Heart right ventricle (tissue), 16 donors: ENCODE results near the gene LRMDA. TPM values are rescaled to one million over a fixed set of nuclear protein-coding genes. Genes with fewer than 3 reads are reported as not detected.

Experiments used
- ATAC-seq, 8 donors: fragments of 200-7000 bp; cut with Tn5 transposase; one replicate each; pipeline ENCODE4 v1.9.1; 2020; ENCODE audit warnings: mild to moderate bottlenecking in 8 of 8, moderate library complexity in 8 of 8, moderate number of reproducible peaks in 1 of 8
- DNase-seq, 2 donors: peaks; one replicate each; pipeline ENCODE4 v3.0.0-alpha.2; 2020
- H3K27ac ChIP-seq, 10 donors: fragments of 200-600 bp; sonication (generic) in 2 of 10; one replicate each; pipeline versions ENCODE4 v1.5.0 to v1.8.0; 2020 to 2022; ENCODE audit warnings: mild to moderate bottlenecking in 3 of 10
- H3K27me3 ChIP-seq, 7 donors: fragments of 200-600 bp; one replicate each; pipeline ENCODE4 v1.8.0; 2021 to 2022; ENCODE audit warnings: mild to moderate bottlenecking in 2 of 7
- H3K36me3 ChIP-seq, 9 donors: fragments of 200-600 bp; sonication (generic) in 1 of 9; one replicate each; pipeline versions ENCODE4 v1.5.0 to v1.8.0; 2020 to 2022; ENCODE audit warnings: mild to moderate bottlenecking in 2 of 9
- H3K4me1 ChIP-seq, 9 donors: fragments of 200-600 bp; sonication (generic) in 1 of 9; one replicate each; pipeline versions ENCODE4 v1.5.0 to v1.8.0; 2020 to 2022; ENCODE audit warnings: mild to moderate bottlenecking in 4 of 9
- H3K4me3 ChIP-seq, 10 donors: fragments of 200-600 bp; sonication (generic) in 2 of 10; one replicate each; pipeline versions ENCODE4 v1.5.0 to v1.8.0; 2020 to 2022; ENCODE audit warnings: mild to moderate bottlenecking in 7 of 10, moderate library complexity in 2 of 10
- H3K9me3 ChIP-seq, 11 donors: fragments of 200-600 bp in 10 of 11; sonication (generic) in 2 of 11; one replicate each; pipeline versions ENCODE4 v1.5.0 to v1.8.0; 2013 to 2022; ENCODE audit warnings: mild to moderate bottlenecking in 2 of 11, control low read depth in 1 of 11, moderate library complexity in 1 of 11
- CTCF ChIP-seq, 9 donors: fragments of 200-600 bp; sonication (generic) in 2 of 9; IDR thresholded peaks; one replicate each; pipeline versions ENCODE4 v1.5.0 to v1.8.0; 2021 to 2022; ENCODE audit warnings: antibody characterized with exemption in 9 of 9, mild to moderate bottlenecking in 5 of 9, moderate library complexity in 1 of 9
- WGBS, 2 donors: extraction: QIAGEN DNeasy Blood & Tissue Kit; methylation state at CpG; one replicate each; pipeline ENCODE4 v1.1.7; 2013; ENCODE audit warnings: inconsistent platforms in 1 of 2; 5-methylcytosine and 5-hydroxymethylcytosine counted together
- intact Hi-C, 10 donors: fragments of 100-400 bp; cut with DNase I; formaldehyde crosslinking; loops; one replicate each; pipeline versions ENCODE4 v1.11.1 to v1.14.2; 2022
- polyA plus RNA-seq, 2 donors: library from polyadenylated mRNA; stranded (reverse); fragments of 200-250 nt; gene quantifications; one replicate each; pipeline ENCODE4 v1.2.3, GENCODE V29; 2013
- total RNA-seq, 10 donors: library from RNA; stranded (reverse); fragmentation: NEBNext Ultra II Directional in 3 of 10; extraction: Animal tissue kit (Norgen Biotek cat#: 25700) in 3 of 10; gene quantifications; one replicate each; pipeline versions ENCODE4 v1.2.1 to v1.2.4, GENCODE V29; 2021 to 2023
- donor health status: Arrhythmogenic right ventricular cardiomyopathy.
- donor health status: ischemic (EF 13 %, LVEDD 7.1; RV severe dilation, severe dysfunction).
- donor health status: healthy with polysubstance abuse.
- donor health status: DM: no; HTN: yes; CAD: no.
- donor health status: DM: no; HTN: no; CAD: no.
- donor health status: ischemic (EF 25% LVEDD 6.9; RV normal size, moderate dysfunction).
- donor health status: ischemic (EF 25% LVEDD 5.7; RV mildly dilated, moderate dysfunction).
- donor health status: healthy.
- donor health status: DM: yes; HTN: yes; CAD: no.
- donor health status: Ischemic cardiomyopathy.
- donor health status: ischemic (EF 35%, LVEDD 5.7; RV mildly dilated, moderate dysfunction).
- donor health status: nonischemic (EF 11% LVEDD 7.7; RV severe dilation, severe dysfunction).
- donor health status: DM: yes; HTN: yes; CAD: no.
- donor health status: PGD.
- donor health status: ischemic (EF 29% LVEDD 5.4; RV normal size, mild dysfunction).
- donor health status: nonischemic (EF 23%, LVEDD 6.1; RV moderate dilation, normal function).

Gene LRMDA
- total and polyA plus RNA-seq, 12 donors, result 4.0 to 59.8 (median 12.7) TPM

- Histone ChIP-seq H3K36me3 (no peaks in the 10 kb centered on the region), H3K9me3 (peaks cover 0 to 17% (median 0%) of the 10 kb centered on the region in 11 donors), H3K4me1 (no peaks in the 10 kb centered on the region), H3K4me3 (no peak overlapping the region), H3K27ac (no peak overlapping the region), H3K27me3 (no peaks in the 10 kb centered on the region)
- WGBS, 2 donors, result 89 to 94% methylated on average over 4 of the region's 4 CpGs
- intact Hi-C loops, result no loop called here
- TF ChIP-seq CTCF (IDR thresholded peaks at IDR 0.05), result peak in 1 of 9 donors; percentile 22
- no peak for ATAC-seq
- DNase-seq, result no peak
Observed at GRCh38 chr10:76422769-76423168, 991.3 kb downstream of the LRMDA start.

GRCh38 chr10:76428551-76429367, 997.3 kb downstream of the LRMDA start:
- WGBS, 2 donors, result 51 to 61% methylated on average over 4 of the region's 4 CpGs
- Histone ChIP-seq H3K27me3 (no peaks in the 10 kb centered on the region), H3K9me3 (peaks cover 0 to 6% (median 0%) of the 10 kb centered on the region in 11 donors), H3K27ac (peak overlapping the region in 4 of 10 donors; percentile 78 to 89 (median 82)), H3K4me3 (peak overlapping the region in 1 of 10 donors; percentile 27), H3K4me1 (peaks cover 22 to 56% (median 49%) of the 10 kb centered on the region in 9 donors), H3K36me3 (no peaks in the 10 kb centered on the region)
- TF ChIP-seq CTCF (IDR thresholded peaks at IDR 0.05), result no peak
- intact Hi-C loops, result no loop called here
- DNase-seq, result no peak
- no peak for ATAC-seq

- H3K4me1 ChIP-seq, result peaks cover 22 to 60% (median 49%) of the 10 kb centered on the region in 9 donors
- H3K36me3 ChIP-seq, result no peaks in the 10 kb centered on the region
- no peaks in the 10 kb centered on the region for H3K27me3 ChIP-seq
- ATAC-seq (peak in 2 of 8 donors; percentile 47 to 55), DNase-seq (peak; percentile 11 to 18)
- peak overlapping the region in 5 of 10 donors; percentile 9 to 27 (median 21) for H3K4me3 ChIP-seq
- peak overlapping the region; percentile 38 to 89 (median 80) for H3K27ac ChIP-seq
- TF ChIP-seq CTCF (IDR thresholded peaks at IDR 0.05), result no peak
- intact Hi-C loops, result loop anchor here in 4 of 10 donors (5.0 to 10.0 kb wide), 8 partner anchors 95 to 1025 kb away; partner anchors contain the start of gene ZNF503 (in 2 of the 4)
- peaks cover 0 to 6% (median 0%) of the 10 kb centered on the region in 11 donors for H3K9me3 ChIP-seq
- 53 to 62% methylated on average over 12 of the region's 12 CpGs for WGBS, 2 donors
Observed at GRCh38 chr10:76429368-76430060, 998.1 kb downstream of the LRMDA start.

GRCh38 chr10:76430061-76430645, 998.7 kb downstream of the LRMDA start:
- peaks cover 0 to 6% (median 0%) of the 10 kb centered on the region in 11 donors for H3K9me3 ChIP-seq
- intact Hi-C loops, result loop anchor here in 4 of 10 donors (5.0 to 10.0 kb wide), 8 partner anchors 95 to 1025 kb away; partner anchors contain the start of gene ZNF503 (in 2 of the 4)
- no peaks in the 10 kb centered on the region for H3K36me3 ChIP-seq
- no peak for DNase-seq
- H3K27ac ChIP-seq, result peak overlapping the region; percentile 38 to 89 (median 80)
- TF ChIP-seq CTCF (IDR thresholded peaks at IDR 0.05), result no peak
- 26 to 30% methylated on average over 4 of the region's 4 CpGs for WGBS, 2 donors
- ATAC-seq, result peak in 4 of 8 donors; percentile 26 to 53 (median 44)
- peaks cover 22 to 62% (median 50%) of the 10 kb centered on the region in 9 donors for H3K4me1 ChIP-seq
- no peaks in the 10 kb centered on the region for H3K27me3 ChIP-seq
- peak overlapping the region in 5 of 10 donors; percentile 9 to 27 (median 21) for H3K4me3 ChIP-seq
